Left lung (tissue), 10 donors: ENCODE measurements around the gene UNC5C. TPM values are rescaled to one million over a fixed set of nuclear protein-coding genes. Genes with fewer than 3 reads are reported as not detected.

Source experiments
- ATAC-seq: fragments of 200-7000 bp; cut with Tn5 transposase; one replicate; pipeline ENCODE4 v1.9.1; 2020; ENCODE audit warnings: moderate library complexity
- DNase-seq, 4 donors: peaks; one replicate each; pipeline ENCODE4 v3.0.0-alpha.2; 2013 to 2020
- H3K27ac ChIP-seq, 2 donors: fragments of 200-600 bp; sonication (generic) in 1 of 2; one replicate each; pipeline versions ENCODE4 v1.5.0 to v1.8.0; 2020 to 2021
- H3K27me3 ChIP-seq, 2 donors: fragments of 200-600 bp; sonication (generic) in 1 of 2; one replicate each; pipeline versions ENCODE4 v1.5.0 to v1.8.0; 2020 to 2021
- H3K36me3 ChIP-seq, 2 donors: fragments of 200-600 bp; sonication (generic) in 1 of 2; one replicate each; pipeline versions ENCODE4 v1.5.0 to v1.8.0; 2020 to 2021
- H3K4me1 ChIP-seq, 2 donors: fragments of 200-600 bp; one replicate each; pipeline ENCODE4 v1.8.0; 2021
- H3K4me3 ChIP-seq, 2 donors: fragments of 200-600 bp; sonication (generic) in 1 of 2; one replicate each; pipeline versions ENCODE4 v1.5.0 to v1.8.0; 2020 to 2021; ENCODE audit warnings: mild to moderate bottlenecking in 1 of 2
- H3K9me3 ChIP-seq, 2 donors: fragments of 200-600 bp; sonication (generic) in 1 of 2; one replicate each; pipeline versions ENCODE4 v1.5.0 to v1.8.0; 2020 to 2021
- CTCF ChIP-seq, 2 donors: fragments of 200-600 bp; sonication (generic) in 1 of 2; IDR thresholded peaks; one replicate each; pipeline versions ENCODE4 v1.5.0 to v1.8.0; 2021; ENCODE audit warnings: antibody characterized with exemption in 2 of 2
- intact Hi-C, 2 donors: fragments of 100-400 bp; cut with DNase I; formaldehyde crosslinking; loops; one replicate each; pipeline versions ENCODE4 v1.11.2 to v1.14.2; 2022
- polyA plus RNA-seq, 6 donors: library from polyadenylated mRNA; unstranded; fragments of 120-200 nt; gene quantifications; one replicate each; pipeline ENCODE4 v1.2.1, GENCODE V29; 2013; ENCODE audit not compliant: insufficient read length in 6 of 6
- total RNA-seq, 2 donors: library from RNA; stranded (reverse); fragmentation: NEBNext Ultra II Directional; extraction: Animal tissue kit (Norgen Biotek cat#: 25700); gene quantifications; one replicate each; pipeline ENCODE4 v1.2.1, GENCODE V29; 2021
- donor health status: DM: no; HTN: yes; CAD: no.
- donor health status: DM: no; HTN: no; CAD: no.

UNC5C gene
- total and polyA plus RNA-seq, 8 donors: 9.0 to 49.5 (median 40.5) TPM

GRCh38 chr4:95500361-95500760 is 48.4 kb downstream of the UNC5C start:
- Histone ChIP-seq H3K9me3 (no peaks in the 10 kb centered on the region), H3K4me3 (no peak overlapping the region), H3K27ac (no peak overlapping the region), H3K27me3 (no peaks in the 10 kb centered on the region), H3K36me3 (no peaks in the 10 kb centered on the region), H3K4me1 (no peaks in the 10 kb centered on the region)
- no peak for ATAC-seq
- DNase-seq: no peak
- intact Hi-C loops: no loop called here
- no peak for TF ChIP-seq CTCF (IDR thresholded peaks at IDR 0.05)

- no peak for DNase-seq
- no peak overlapping the region for H3K27ac ChIP-seq
- no peak for ATAC-seq
- H3K27me3 ChIP-seq: no peaks in the 10 kb centered on the region
- H3K4me3 ChIP-seq: no peak overlapping the region
- H3K36me3 ChIP-seq: no peaks in the 10 kb centered on the region
- no peak for TF ChIP-seq CTCF (IDR thresholded peaks at IDR 0.05)
- H3K4me1 ChIP-seq: no peaks in the 10 kb centered on the region
- intact Hi-C loops: no loop called here
- H3K9me3 ChIP-seq: no peaks in the 10 kb centered on the region
Observed at GRCh38 chr4:95499291-95499696, 49.5 kb downstream of the UNC5C start.

- H3K27ac ChIP-seq: no peak overlapping the region
- H3K4me3 ChIP-seq: no peak overlapping the region
- no peaks in the 10 kb centered on the region for H3K36me3 ChIP-seq
- no peak for TF ChIP-seq CTCF (IDR thresholded peaks at IDR 0.05)
- ATAC-seq: no peak
- H3K9me3 ChIP-seq: no peaks in the 10 kb centered on the region
- H3K27me3 ChIP-seq: no peaks in the 10 kb centered on the region
- H3K4me1 ChIP-seq: no peaks in the 10 kb centered on the region
- intact Hi-C loops: no loop called here
- DNase-seq: no peak
Observed at GRCh38 chr4:95494186-95494585, 54.6 kb downstream of the UNC5C start.

- no peak overlapping the region for H3K27ac ChIP-seq
- no peaks in the 10 kb centered on the region for H3K9me3 ChIP-seq
- ATAC-seq (no peak), DNase-seq (no peak)
- no peak for TF ChIP-seq CTCF (IDR thresholded peaks at IDR 0.05)
- H3K4me1 ChIP-seq: no peaks in the 10 kb centered on the region
- intact Hi-C loops: no loop called here
- H3K36me3 ChIP-seq: no peaks in the 10 kb centered on the region
- H3K27me3 ChIP-seq: no peaks in the 10 kb centered on the region
- H3K4me3 ChIP-seq: no peak overlapping the region
Observed at GRCh38 chr4:95478679-95479078, 70.1 kb downstream of the UNC5C start.

DNA sequence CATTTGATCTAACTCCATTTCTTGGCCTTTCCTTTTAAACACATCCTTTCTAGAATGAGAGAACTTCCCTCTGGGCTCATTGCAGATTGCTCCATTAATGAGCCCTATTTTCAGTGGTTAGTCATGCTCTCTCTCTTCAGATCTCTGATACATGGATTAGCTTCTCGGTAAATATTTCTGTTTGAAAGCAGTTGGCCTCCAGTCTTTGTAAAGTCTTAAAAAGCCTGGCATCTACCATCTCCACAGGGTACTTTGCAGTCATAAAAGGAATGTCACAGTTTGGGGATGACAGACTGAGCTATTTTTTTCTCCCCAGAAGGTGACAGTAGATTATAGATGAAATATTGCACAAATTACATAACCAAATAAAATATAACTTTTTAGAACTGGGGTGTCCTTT is 72.7 kb downstream of the UNC5C start:
- Histone ChIP-seq H3K4me3 (no peak overlapping the region), H3K27ac (no peak overlapping the region), H3K27me3 (no peaks in the 10 kb centered on the region), H3K4me1 (no peaks in the 10 kb centered on the region), H3K9me3 (no peaks in the 10 kb centered on the region), H3K36me3 (no peaks in the 10 kb centered on the region)
- DNase-seq (no peak), ATAC-seq (no peak)
- no peak for TF ChIP-seq CTCF (IDR thresholded peaks at IDR 0.05)
- intact Hi-C loops: no loop called here
